ENCODE data around the gene EXOC4. TPM values are rescaled to one million over a fixed set of nuclear protein-coding genes. Genes with fewer than 3 reads are reported as not detected.
"Not testable (repeated sequence)": the region's sequence is repeated elsewhere in the genome, so short reads cannot be mapped to it uniquely, and the experiment has no call there.

EXOC4 gene
- total and polyA plus RNA-seq, 7 donors = 16.4 to 76.7 (median 50.7) TPM

DNA sequence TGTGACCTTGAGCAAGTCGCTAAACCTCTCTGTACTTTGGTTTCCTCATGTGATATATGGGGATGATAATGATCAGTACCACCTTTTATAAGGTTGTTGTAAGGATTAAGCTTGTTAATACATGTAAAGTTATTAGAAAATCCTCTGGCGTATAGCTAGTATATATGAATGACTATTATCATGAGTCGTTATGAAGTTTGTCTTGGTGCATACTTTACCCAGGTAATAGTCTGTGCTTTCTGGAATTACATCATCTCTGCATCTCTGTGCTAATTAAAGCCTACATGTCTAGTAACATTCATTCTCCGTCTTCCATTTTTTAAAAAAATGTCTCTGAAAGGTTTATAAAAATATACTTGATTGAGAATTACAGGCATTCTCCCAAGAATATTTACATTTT lies 524.8 kb downstream of the EXOC4 start:
- H3K9me3 ChIP-seq = no peaks in the 10 kb centered on the region
- H3K27me3 ChIP-seq = no peaks in the 10 kb centered on the region
- intact Hi-C loops (cut with DNase I) = no loop called here
- no peak for DNase-seq
- H3K4me1 ChIP-seq = no peaks in the 10 kb centered on the region
- H3K36me3 ChIP-seq = no peaks in the 10 kb centered on the region
- H3K4me3 ChIP-seq = no peak overlapping the region
- WGBS, 2 donors = 90 to 97% methylated on average over 4 of the region's 4 CpGs
- no peak overlapping the region for H3K27ac ChIP-seq
- no peak for TF ChIP-seq POLR2AphosphoS5 (IDR thresholded peaks at IDR 0.05)

DNA sequence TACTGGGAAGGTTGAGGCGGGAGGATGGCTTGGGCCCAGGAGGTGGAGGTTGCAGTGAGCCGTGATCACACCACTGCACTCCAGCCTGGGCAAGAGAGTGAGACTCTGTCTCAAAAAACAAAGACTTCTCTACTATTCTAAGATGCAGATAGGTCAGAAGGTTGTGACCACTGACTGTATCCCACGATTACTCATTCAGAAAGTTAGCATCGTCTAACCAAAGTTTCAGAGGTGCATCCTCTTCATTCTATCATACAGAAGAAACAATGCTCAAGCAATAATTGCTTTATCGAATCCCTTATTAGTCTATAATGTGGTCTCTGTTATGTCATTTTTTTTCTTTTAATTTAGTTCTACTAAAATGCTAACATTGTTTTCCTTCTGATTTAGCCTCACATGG lies 525.6 kb downstream of the EXOC4 start:
- H3K27ac ChIP-seq = no peak overlapping the region
- H3K4me3 ChIP-seq = no peak overlapping the region
- intact Hi-C loops (cut with DNase I) = no loop called here
- H3K9me3 ChIP-seq = no peaks in the 10 kb centered on the region
- 91 to 96% methylated on average over 5 of the region's 5 CpGs for WGBS, 2 donors
- no peaks in the 10 kb centered on the region for H3K36me3 ChIP-seq
- no peaks in the 10 kb centered on the region for H3K27me3 ChIP-seq
- no peaks in the 10 kb centered on the region for H3K4me1 ChIP-seq
- DNase-seq = no peak
- TF ChIP-seq POLR2A (IDR thresholded peaks at IDR 0.05) (no peak), POLR2AphosphoS5 (IDR thresholded peaks at IDR 0.05) (no peak), EP300 (IDR thresholded peaks at IDR 0.05) (no peak)
- TF ChIP-seq, protein P1, sequence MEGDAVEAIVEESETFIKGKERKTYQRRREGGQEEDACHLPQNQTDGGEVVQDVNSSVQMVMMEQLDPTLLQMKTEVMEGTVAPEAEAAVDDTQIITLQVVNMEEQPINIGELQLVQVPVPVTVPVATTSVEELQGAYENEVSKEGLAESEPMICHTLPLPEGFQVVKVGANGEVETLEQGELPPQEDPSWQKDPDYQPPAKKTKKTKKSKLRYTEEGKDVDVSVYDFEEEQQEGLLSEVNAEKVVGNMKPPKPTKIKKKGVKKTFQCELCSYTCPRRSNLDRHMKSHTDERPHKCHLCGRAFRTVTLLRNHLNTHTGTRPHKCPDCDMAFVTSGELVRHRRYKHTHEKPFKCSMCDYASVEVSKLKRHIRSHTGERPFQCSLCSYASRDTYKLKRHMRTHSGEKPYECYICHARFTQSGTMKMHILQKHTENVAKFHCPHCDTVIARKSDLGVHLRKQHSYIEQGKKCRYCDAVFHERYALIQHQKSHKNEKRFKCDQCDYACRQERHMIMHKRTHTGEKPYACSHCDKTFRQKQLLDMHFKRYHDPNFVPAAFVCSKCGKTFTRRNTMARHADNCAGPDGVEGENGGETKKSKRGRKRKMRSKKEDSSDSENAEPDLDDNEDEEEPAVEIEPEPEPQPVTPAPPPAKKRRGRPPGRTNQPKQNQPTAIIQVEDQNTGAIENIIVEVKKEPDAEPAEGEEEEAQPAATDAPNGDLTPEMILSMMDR (IDR thresholded peaks at IDR 0.05) = no peak

DNA sequence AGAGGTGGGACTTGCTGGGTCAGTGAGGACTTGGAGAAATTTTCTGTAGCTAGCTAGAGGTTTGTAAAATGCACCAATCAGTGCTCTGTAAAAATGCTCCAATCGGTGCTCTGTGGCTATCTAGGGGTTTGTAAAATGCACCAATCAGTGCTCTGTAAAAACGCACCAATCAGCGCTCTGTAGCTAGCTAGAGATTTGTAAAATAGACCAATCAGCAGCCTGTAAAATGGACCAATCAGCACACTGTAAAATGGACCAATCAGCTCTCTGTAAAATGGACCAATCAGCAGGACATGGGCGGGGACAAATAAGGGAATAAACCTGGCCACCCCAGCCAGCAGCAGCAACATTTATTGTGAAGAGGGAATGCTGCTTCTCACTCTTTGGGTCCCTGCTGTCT lies 526.7 kb downstream of the EXOC4 start:
- H3K36me3 ChIP-seq; H3K27me3 ChIP-seq; H3K9me3 ChIP-seq; DNase-seq; H3K27ac ChIP-seq; H3K4me3 ChIP-seq; H3K4me1 ChIP-seq; intact Hi-C loops (cut with DNase I): not testable (repeated sequence)
- 97 to 99% methylated on average over 4 of the region's 4 CpGs for WGBS, 2 donors

DNA sequence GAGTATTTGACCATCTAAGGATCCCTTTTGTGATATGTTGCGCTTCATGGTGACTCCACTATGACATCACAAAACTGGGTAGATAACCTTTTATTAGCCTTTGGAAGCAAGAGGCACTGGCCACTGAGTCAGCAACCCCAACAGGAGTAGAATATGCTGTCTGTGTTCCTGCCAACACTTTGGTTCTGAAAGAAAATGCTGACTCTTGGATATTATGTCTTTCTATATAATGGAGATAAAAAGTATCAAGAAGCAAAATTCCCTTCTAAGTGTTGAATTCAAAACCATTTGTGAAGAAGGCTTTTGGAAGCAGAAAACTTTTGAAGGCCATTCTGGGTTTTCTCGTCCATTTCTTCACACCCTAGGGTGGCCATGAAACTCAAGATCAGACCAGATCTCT lies 528.0 kb downstream of the EXOC4 start:
- Histone ChIP-seq H3K4me3 (no peak overlapping the region), H3K36me3 (no peaks in the 10 kb centered on the region), H3K9me3 (no peaks in the 10 kb centered on the region), H3K27ac (no peak overlapping the region), H3K4me1 (no peaks in the 10 kb centered on the region), H3K27me3 (no peaks in the 10 kb centered on the region)
- DNase-seq = no peak
- WGBS, 2 donors = 76 to 78% methylated on average over 2 of the region's 2 CpGs
- intact Hi-C loops (cut with DNase I) = no loop called here
- TF ChIP-seq POLR2AphosphoS5 (IDR thresholded peaks at IDR 0.05) (no peak), POLR2A (IDR thresholded peaks at IDR 0.05) (no peak), EP300 (IDR thresholded peaks at IDR 0.05) (no peak)
- TF ChIP-seq, protein P1 (IDR thresholded peaks at IDR 0.05) = no peak

DNA sequence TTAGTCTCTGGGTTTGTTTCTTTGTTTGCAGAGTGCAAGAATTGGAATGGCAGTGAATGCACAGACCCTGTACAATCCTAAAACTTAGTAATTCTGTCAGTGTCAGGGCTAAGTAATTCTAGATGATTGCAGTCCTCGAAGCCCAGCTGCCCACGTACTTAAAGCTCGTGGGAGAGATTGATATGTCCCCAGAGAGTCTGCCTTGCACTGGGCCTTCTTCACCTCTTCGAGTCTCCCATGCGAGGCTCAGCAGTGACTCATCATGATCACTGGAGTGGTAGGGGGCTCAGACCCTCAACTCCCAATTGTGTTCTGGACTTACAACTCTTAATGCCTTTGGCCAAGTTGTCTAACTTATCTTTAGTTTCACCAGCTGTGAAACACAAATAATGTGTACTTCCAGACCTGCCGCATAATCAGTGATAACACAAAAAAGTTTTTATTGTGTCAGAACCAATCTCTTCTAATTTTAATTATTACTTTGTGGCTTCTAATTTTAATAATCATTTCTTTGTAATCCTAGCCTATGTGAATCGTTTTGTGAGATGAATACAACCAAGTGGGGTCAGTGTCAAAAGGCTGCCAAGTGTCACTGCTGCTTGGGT lies 528.7 kb downstream of the EXOC4 start:
- H3K27ac ChIP-seq = no peak overlapping the region
- no peaks in the 10 kb centered on the region for H3K36me3 ChIP-seq
- no peaks in the 10 kb centered on the region for H3K27me3 ChIP-seq
- no peak overlapping the region for H3K4me3 ChIP-seq
- DNase-seq = no peak
- H3K9me3 ChIP-seq = no peaks in the 10 kb centered on the region
- H3K4me1 ChIP-seq = no peaks in the 10 kb centered on the region
- TF ChIP-seq, protein P1 (IDR thresholded peaks at IDR 0.05) = no peak
- no peak for TF ChIP-seq POLR2A (IDR thresholded peaks at IDR 0.05)
- TF ChIP-seq POLR2AphosphoS5 (IDR thresholded peaks at IDR 0.05) = no peak
- TF ChIP-seq EP300 (IDR thresholded peaks at IDR 0.05) = no peak
- intact Hi-C loops (cut with DNase I) = no loop called here
- WGBS, 2 donors = 86 to 87% methylated on average over 7 of the region's 7 CpGs

DNA sequence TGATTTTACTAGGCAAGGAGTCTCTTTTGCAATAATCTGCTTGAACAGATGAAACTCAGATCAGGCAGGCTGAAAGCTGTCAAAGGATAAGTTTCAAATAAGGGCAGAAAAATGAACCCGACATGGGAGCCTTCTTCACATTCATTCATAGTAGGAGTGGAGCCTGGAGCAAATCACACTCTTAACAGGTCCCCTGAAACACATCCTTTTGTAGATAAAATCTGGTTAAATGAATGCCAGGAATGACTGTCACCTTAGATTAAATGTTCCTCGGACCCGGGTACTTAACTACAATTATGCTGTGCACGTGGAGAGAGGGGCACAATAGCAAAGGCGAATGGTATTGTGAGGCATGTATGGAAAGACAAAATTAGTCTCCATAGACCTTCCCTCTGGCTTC lies 529.6 kb downstream of the EXOC4 start:
- Histone ChIP-seq H3K4me3 (no peak overlapping the region), H3K27ac (no peak overlapping the region), H3K9me3 (no peaks in the 10 kb centered on the region), H3K36me3 (no peaks in the 10 kb centered on the region), H3K27me3 (no peaks in the 10 kb centered on the region), H3K4me1 (no peaks in the 10 kb centered on the region)
- TF ChIP-seq POLR2A (IDR thresholded peaks at IDR 0.05) (no peak), POLR2AphosphoS5 (IDR thresholded peaks at IDR 0.05) (no peak), EP300 (IDR thresholded peaks at IDR 0.05) (no peak)
- TF ChIP-seq, protein P1 (IDR thresholded peaks at IDR 0.05) = no peak
- 97% methylated on average over 5 of the region's 5 CpGs for WGBS, 2 donors
- DNase-seq = no peak
- intact Hi-C loops (cut with DNase I) = no loop called here

All from sigmoid colon (tissue), 7 donors.